C4-2B (cell line): ENCODE results near the gene BCORL1.

Source experiments
- ZFX ChIP-seq: fragments of 450-650 bp; IDR thresholded peaks from 2 replicates; pipeline ENCODE4 v1.6.1; 2017
- TF ChIP-seq, protein P1 (sequence below): fragments of 450-650 bp; conservative IDR thresholded peaks from 2 replicates; pipeline ENCODE4 v1.5.1; 2017; ENCODE audit warnings: mild to moderate bottlenecking

DNA sequence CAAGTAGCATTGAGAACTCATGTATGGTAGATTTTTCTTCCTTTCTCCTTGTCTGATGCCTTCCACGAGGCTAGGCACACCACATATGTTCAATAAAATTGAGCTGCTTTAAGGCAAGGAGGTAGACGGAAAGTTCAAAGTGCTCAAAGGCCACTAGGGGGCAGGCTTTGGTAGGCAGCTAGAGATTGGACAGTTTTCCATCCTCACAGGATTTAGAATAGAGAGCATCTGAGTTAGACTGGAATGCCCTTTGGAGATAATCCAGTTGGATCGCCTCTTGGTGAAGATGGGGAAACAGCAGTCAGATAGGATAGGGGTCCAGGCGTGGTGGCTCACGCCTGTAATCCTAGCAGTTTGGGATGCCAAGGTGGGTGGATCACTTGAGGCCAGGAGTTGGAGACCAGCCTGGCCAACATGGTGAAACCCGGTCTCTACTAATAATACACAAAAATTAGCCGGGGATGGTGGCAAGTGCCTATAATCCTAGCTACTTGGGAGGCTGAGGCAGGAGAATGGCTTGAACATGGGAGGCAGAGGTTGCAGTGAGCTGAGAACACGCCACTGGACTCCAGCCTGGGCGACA is 97.5 kb downstream of the BCORL1 start:
- TF ChIP-seq, protein P1, sequence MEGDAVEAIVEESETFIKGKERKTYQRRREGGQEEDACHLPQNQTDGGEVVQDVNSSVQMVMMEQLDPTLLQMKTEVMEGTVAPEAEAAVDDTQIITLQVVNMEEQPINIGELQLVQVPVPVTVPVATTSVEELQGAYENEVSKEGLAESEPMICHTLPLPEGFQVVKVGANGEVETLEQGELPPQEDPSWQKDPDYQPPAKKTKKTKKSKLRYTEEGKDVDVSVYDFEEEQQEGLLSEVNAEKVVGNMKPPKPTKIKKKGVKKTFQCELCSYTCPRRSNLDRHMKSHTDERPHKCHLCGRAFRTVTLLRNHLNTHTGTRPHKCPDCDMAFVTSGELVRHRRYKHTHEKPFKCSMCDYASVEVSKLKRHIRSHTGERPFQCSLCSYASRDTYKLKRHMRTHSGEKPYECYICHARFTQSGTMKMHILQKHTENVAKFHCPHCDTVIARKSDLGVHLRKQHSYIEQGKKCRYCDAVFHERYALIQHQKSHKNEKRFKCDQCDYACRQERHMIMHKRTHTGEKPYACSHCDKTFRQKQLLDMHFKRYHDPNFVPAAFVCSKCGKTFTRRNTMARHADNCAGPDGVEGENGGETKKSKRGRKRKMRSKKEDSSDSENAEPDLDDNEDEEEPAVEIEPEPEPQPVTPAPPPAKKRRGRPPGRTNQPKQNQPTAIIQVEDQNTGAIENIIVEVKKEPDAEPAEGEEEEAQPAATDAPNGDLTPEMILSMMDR, result peak; percentile 79
- TF ChIP-seq ZFX, result no peak
